ENCODE results near the gene NFIA. TPM values are rescaled to one million over a fixed set of nuclear protein-coding genes. Genes with fewer than 3 reads are reported as not detected.

NFIA gene
- total and polyA plus RNA-seq, 7 donors = 4.0 to 42.7 (median 30.6) TPM

DNA sequence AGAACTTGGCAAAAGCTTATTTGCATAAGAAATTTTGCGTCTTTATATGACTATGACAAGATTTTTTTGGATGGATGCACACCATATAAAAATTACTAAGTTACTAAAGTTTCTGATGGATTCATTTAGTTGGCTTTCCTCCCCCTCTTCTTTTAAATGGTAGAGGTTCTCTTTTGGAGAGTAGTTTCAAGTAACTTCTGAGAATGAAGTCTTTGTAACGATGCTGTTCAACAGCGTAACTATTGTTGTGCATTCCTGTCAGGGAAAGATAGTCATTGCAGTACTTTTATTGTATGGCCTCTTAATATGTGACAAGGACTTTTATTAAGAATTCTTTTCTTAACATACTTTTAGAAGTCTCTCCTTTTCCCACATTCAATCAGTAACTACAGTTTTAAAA is 16.0 kb downstream of the NFIA start:
- peaks cover 77% of the 10 kb centered on the region for H3K4me1 ChIP-seq
- H3K27me3 ChIP-seq (ENCODE audit: insufficient read depth in 3 of 3, low read length in 2 of 3) = no peaks in the 10 kb centered on the region
- H3K27ac ChIP-seq = no peak overlapping the region
- no peak for DNase-seq
- H3K4me3 ChIP-seq = no peak overlapping the region
- H3K9me3 ChIP-seq = no peaks in the 10 kb centered on the region
- ATAC-seq = no peak
- no peaks in the 10 kb centered on the region for H3K36me3 ChIP-seq (ENCODE audit: insufficient read depth in 1 of 2, low read depth in 1 of 2)
- intact Hi-C loops (cut with DNase I) = loop anchor here in 1 of 2 donors (2.0 kb wide), 1 partner anchor 90 kb away; no protein-coding TSS in a partner anchor
- TF ChIP-seq, protein P1, sequence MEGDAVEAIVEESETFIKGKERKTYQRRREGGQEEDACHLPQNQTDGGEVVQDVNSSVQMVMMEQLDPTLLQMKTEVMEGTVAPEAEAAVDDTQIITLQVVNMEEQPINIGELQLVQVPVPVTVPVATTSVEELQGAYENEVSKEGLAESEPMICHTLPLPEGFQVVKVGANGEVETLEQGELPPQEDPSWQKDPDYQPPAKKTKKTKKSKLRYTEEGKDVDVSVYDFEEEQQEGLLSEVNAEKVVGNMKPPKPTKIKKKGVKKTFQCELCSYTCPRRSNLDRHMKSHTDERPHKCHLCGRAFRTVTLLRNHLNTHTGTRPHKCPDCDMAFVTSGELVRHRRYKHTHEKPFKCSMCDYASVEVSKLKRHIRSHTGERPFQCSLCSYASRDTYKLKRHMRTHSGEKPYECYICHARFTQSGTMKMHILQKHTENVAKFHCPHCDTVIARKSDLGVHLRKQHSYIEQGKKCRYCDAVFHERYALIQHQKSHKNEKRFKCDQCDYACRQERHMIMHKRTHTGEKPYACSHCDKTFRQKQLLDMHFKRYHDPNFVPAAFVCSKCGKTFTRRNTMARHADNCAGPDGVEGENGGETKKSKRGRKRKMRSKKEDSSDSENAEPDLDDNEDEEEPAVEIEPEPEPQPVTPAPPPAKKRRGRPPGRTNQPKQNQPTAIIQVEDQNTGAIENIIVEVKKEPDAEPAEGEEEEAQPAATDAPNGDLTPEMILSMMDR (IDR thresholded peaks at IDR 0.05) = no peak
- 60 to 87% (median 63%) methylated on average over 3 of the region's 3 CpGs for WGBS, 3 donors

DNA sequence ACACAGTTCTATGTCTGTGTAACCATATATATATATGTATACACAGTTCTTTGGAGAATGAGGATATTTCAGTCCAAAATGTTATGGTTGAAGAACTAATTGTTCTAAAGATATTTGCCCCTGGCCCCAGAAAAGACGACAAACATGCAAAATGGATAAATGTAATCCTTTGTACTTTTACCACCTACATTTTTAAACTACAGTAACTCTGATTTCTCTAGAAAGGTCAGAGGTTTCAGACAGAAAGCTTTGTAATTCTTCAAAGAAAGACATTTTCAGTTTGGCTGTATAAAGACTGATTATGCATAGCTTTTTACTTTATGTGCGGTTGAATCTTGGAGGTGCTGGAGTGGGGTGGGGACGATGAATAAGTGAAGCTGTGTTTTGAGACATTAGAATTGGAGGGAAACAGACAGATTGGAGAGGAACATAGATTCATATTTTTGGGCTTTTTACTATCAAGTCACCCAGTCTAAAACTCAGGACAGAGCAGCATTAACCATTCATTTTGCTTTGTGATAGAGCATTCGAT is 16.6 kb downstream of the NFIA start:
- intact Hi-C loops (cut with DNase I) = loop anchor here in 1 of 2 donors (2.0 kb wide), 1 partner anchor 90 kb away; no protein-coding TSS in a partner anchor
- ATAC-seq (no peak), DNase-seq (no peak)
- Histone ChIP-seq H3K27me3 (ENCODE audit: insufficient read depth in 3 of 3, low read length in 2 of 3) (no peaks in the 10 kb centered on the region), H3K27ac (no peak overlapping the region), H3K36me3 (ENCODE audit: insufficient read depth in 1 of 2, low read depth in 1 of 2) (no peaks in the 10 kb centered on the region), H3K9me3 (no peaks in the 10 kb centered on the region), H3K4me3 (no peak overlapping the region), H3K4me1 (peaks cover 77% of the 10 kb centered on the region)
- 82 to 92% (median 90%) methylated on average over 4 of the region's 4 CpGs for WGBS, 3 donors
- TF ChIP-seq, protein P1 (IDR thresholded peaks at IDR 0.05) = no peak

DNA sequence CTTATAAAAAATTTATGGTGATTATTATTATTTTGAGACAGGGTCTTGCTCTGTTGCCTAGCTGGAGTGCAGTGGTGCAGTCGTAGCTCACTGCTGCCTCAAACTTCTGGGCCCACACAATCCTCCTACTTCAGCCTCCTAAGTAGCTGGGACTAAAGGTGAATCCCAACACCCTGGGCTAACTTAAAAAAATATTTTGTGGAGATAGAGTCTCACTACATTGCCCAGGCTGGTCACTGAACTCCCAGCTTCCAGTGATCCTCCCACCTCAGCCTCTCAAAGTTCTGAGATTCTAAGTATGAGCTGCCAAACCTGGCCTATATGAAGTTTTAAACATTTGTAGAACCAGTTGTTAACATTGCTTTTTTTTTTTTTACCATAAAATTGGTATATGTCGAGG is 18.2 kb downstream of the NFIA start:
- no peaks in the 10 kb centered on the region for H3K9me3 ChIP-seq
- no peaks in the 10 kb centered on the region for H3K36me3 ChIP-seq (ENCODE audit: insufficient read depth in 1 of 2, low read depth in 1 of 2)
- peaks cover 76% of the 10 kb centered on the region for H3K4me1 ChIP-seq
- WGBS, 3 donors = 91 to 98% (median 92%) methylated on average over 2 of the region's 2 CpGs
- intact Hi-C loops (cut with DNase I) = no loop called here
- TF ChIP-seq, protein P1 (IDR thresholded peaks at IDR 0.05) = no peak
- H3K27ac ChIP-seq = peak overlapping the region; percentile 82
- H3K27me3 ChIP-seq (ENCODE audit: insufficient read depth in 3 of 3, low read length in 2 of 3) = no peaks in the 10 kb centered on the region
- H3K4me3 ChIP-seq = peak overlapping the region; percentile 64
- DNase-seq (no peak), ATAC-seq (no peak)

DNA sequence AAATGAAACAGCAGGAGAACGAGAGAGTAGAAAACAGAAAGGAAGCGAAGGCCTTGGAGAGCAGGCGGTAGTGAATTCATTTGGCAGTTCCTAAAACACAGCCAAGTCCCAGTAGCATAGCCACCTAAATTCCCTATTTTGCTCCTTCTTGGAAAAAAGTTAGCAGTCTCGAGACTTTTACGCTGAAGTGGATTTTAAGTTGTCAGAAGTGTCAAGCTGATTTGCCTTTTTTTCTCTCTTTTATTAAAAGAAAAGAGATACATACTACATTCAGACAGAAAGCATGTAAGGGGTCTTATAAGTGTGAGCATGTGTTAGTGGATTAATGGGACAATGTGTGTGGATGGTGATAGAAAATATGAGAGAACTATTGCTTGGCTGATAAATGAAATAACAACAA is 19.2 kb downstream of the NFIA start:
- WGBS, 3 donors = 9 to 37% (median 13%) methylated on average over 5 of the region's 5 CpGs
- TF ChIP-seq, protein P1 (IDR thresholded peaks at IDR 0.05) = no peak
- no peaks in the 10 kb centered on the region for H3K27me3 ChIP-seq (ENCODE audit: insufficient read depth in 3 of 3, low read length in 2 of 3)
- peak overlapping the region; percentile 82 for H3K27ac ChIP-seq
- H3K4me1 ChIP-seq = peaks cover 75% of the 10 kb centered on the region
- ATAC-seq (peak in 1 of 4 donors; percentile 60), DNase-seq (no peak)
- H3K9me3 ChIP-seq = no peaks in the 10 kb centered on the region
- intact Hi-C loops (cut with DNase I) = no loop called here
- peak overlapping the region; percentile 64 for H3K4me3 ChIP-seq
- H3K36me3 ChIP-seq (ENCODE audit: insufficient read depth in 1 of 2, low read depth in 1 of 2) = no peaks in the 10 kb centered on the region

DNA sequence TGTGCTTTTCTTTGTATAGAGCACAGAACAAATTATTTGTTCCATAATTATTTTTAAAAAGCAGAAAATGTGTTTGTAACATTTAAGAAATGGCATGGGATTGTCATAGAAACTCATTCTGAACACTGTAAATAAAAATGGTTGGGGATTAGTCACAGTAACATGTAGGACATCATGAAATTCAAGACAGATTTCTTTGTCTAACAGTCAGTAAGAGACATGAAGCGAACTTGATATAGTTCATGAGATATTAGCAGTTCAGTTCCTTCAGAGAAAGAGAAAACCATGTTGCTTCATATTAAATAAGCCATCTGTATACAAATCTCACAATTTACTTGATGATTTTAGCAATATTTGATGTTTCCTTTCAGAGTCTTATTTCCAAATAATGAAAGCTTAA is 19.7 kb downstream of the NFIA start:
- no peaks in the 10 kb centered on the region for H3K36me3 ChIP-seq (ENCODE audit: insufficient read depth in 1 of 2, low read depth in 1 of 2)
- TF ChIP-seq, protein P1 (IDR thresholded peaks at IDR 0.05) = no peak
- peak overlapping the region; percentile 64 for H3K4me3 ChIP-seq
- H3K27ac ChIP-seq = peak overlapping the region; percentile 82
- WGBS, 3 donors = 2 to 24% (median 8%) methylated on average over 1 of the region's 1 CpG
- H3K4me1 ChIP-seq = peaks cover 71% of the 10 kb centered on the region
- intact Hi-C loops (cut with DNase I) = no loop called here
- peak; percentile 66 to 87 (median 76) for ATAC-seq
- DNase-seq = no peak
- no peaks in the 10 kb centered on the region for H3K9me3 ChIP-seq
- H3K27me3 ChIP-seq (ENCODE audit: insufficient read depth in 3 of 3, low read length in 2 of 3) = no peaks in the 10 kb centered on the region

Data from psoas muscle (tissue), 8 donors.